HG02642 (cell line): ENCODE data around the gene JARID2.

ENCODE experiments used
- ATAC-seq: cut with Tn5 transposase; IDR thresholded peaks from one replicate; pipeline ENCODE4 v1.9.1; 2021; ENCODE audit warnings: mild to moderate bottlenecking; ENCODE audit not compliant: unreplicated experiment, poor library complexity

Gene JARID2

GRCh38 chr6:15246666-15247499, 1.0 kb downstream of the JARID2 start:
- ATAC-seq, result no peak

DNA sequence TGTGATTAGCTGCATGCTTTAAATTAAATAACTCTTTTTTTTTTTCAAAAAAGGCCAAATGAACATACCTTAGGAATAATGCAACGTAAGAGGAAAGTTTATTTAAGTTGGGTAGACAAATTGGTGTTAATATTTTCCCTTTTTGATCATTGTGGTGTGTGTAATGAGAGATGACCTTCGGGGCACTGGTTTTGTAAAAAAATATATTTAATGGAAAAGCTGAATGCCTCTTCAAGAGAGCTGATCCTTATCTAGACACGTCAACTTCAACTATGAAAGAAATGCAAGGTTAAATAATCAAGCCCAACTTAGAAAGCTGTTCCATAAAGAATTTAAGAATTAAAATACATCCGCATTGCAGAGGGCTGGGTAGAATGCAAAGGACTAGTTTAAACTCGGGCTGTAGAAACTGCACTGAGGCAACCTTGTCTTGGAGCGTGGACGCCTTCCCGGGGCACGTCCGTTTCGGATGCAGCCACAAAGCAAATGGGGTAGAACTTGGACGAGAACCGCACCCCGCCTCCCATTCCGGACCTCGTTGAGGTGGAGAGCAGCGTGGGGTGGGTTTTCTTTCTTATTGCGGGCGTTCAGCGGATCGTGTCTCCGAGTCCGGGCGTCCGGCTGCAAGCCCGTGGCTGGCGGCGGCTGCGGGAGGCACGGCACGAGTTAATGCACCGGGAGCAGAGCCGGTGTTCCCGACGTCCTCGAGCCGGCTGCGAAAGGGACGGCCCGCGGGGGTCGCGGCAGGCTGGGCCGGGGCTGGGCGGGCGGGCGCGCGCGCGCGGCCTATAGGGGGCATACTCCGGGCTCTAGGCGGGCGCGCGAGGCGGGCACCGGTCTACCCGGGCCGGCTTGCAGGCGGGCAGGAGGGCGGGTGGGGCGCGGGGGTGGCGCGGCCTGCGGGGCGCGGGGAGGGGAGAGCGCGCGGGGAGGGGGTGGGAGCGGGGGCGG, 1.9 kb downstream of the JARID2 start:
- ATAC-seq, result peak; percentile 13

DNA sequence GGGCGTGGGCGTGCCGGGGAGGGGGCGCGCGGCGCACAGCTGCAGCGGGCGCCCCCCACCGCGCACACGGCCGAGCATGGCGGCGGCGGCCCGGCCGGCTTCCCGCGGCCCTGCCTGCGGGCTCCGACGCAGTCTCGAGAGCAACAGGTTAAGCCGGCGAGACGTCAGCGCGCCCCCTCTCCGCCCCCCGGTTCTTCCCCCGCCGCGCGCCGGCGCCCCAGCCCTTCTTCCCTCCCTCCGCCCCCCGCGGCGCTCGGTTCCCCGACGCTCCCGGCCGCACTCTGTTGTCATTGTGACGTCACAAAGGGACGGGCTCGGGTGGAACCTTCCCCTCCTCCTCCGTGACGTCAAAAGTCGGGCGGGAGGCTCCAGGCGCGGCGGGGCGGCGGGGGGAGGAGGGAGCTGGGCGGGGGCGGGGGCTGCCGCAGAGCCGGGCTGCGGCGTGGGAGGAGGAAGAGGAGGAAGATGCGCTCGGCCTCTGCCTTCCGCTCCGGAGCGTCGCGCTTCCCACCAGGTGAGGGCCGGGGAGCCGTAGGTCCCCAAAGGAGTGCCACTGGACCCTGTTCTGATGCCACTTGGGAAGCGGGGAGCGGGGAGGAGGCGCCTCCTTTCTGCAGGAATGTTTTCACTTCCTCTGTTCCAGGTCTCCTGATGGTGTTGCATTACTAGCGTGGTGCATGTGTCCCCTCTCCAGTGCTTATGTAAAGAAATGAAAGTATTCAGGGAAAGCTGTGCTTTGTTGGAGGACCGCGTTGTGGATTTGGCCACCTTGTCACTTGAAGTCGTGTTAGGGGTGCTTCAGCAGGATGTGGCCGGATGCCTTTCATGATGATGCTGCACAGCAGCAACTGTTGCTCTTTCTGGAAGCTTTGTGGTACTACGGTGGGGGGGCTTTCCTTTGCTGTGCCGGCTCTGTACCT, 2.8 kb downstream of the JARID2 start:
- ATAC-seq, result peak; percentile 40

GRCh38 chr6:15249371-15250019, 3.6 kb downstream of the JARID2 start:
- ATAC-seq, result no peak

DNA sequence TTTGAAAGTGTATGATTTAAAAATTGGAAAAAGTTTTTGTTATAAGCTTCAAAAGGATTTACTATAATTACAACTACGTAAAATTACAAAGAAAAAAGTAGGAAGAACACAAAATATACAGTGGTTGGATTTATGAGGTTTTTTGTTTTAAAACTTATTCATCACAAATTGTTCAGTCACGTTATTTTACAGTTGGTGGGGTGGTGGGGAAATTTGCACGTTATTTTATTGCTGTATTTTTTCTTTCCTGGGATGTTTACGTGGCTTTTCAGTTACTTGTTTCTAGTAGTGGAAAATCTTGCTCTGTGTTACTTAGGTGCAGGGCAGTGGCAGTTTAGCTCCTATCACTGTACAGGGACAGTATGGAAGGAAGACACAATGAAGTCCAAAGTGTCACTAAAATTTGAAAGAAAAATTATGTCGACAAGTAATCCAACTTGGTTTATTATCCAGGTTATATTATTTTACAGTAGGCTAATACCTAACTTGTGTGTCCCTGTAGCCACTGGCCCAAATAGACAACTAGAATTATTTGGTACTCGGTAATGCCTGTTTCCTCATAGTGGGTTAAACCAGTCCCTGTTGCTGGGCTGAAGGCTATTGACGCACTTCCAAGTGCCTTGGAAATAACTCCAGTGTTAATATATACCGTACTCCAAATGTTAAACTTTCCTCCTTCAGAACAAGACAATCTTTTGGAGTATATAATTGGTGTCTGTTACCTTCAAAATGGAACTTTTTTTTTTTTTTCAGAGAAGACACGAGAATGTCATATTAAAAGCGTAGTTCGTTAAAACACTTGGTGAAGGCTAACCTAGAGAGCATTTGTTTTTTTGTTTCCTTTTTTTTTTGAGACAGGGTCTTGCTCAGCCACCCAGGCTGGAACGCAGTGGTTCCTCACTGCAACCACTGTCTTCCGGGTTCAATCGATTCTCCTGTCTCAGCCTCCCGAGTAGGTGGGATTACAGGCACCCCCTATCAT, 4.6 kb downstream of the JARID2 start:
- ATAC-seq, result no peak

DNA sequence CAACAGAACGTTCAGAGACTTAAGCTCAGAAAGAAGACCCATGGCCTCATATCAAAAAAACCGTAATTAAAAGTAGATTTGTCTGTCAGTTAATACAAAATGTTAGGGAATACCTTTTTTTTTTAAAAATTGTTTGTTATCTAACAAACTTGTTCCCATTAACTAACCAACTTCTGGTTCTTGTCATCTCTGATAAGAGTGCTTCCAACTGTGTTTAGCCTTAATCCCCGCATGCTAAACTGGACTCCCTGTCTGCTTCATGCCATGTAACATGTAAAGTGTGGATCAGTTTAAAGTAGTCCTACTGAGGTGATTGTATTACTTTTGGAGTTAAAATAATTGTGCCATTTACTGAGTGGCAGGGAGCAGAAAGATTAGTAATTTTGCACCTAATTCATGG, 6.3 kb downstream of the JARID2 start:
- no peak for ATAC-seq

- no peak for ATAC-seq
These were observed 7.5 kb downstream of the JARID2 start for GRCh38 chr6:15253203-15254022.

DNA sequence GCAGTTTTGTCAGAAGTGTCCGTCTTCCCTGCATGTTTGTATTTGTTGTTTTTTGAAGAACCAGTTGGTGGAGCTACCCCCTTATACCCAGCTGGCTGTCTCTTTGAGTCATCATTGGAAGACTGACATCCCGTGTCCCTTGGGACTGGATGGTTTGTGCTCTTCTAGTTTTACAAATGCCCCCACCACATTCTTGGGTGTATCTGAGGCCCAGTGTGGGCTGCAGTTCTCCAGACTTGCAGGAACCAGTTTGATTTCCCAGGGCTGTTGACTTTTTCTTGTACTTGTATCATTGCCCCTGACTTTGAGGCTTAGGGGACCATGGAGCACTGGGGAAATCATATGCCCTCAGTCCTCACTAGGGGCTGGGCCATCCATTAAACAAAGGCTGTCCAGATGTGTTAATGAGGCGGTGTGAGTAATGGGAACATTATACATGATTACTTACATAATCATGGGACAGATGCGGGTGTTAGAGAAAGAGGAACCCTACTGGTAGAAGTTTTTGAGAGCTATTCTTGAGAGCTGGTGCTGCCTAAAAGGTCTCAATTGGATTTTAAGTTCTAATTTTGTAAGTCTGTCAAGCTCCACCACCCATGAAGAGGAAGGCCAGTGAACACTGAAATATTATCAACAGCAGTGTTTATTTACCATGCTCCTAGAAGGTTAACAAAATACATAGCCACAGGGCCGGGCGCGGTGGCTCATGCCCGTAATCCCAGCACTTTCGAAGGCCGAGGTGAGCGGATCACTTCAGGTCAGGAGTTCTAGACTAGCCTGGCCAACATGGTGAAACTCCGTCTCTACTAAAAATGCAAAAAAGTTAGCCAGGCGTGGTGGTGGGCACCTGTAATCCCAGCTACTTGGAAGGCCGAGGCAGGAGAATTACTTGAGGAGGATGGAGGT, 8.5 kb downstream of the JARID2 start:
- ATAC-seq, result no peak

- peak; percentile 58 for ATAC-seq
These were observed 9.6 kb downstream of the JARID2 start for GRCh38 chr6:15255481-15255880.

DNA sequence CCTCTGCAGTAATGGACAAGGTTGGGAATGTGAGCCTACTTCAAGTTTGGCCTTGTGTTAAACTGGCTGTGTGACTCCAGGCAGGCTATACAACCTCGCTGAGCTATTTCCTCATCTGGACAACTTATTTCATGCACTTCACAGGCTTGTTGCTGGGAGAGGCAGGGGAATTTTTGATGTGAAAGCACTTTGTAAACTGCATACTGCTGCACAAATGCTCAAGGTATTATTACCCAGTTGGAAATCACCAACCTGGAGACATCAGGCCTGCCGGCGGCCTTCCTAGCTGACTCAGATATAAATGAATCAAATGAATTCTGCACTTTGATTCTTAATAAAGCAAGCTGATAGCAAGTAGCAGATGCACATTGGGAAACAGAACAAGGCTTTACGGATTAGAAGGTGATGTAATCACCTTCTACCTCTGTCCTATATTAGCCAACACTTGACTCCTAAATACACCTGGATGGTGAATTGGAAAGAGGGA, 10.1 kb downstream of the JARID2 start:
- peak; percentile 4 for ATAC-seq

DNA sequence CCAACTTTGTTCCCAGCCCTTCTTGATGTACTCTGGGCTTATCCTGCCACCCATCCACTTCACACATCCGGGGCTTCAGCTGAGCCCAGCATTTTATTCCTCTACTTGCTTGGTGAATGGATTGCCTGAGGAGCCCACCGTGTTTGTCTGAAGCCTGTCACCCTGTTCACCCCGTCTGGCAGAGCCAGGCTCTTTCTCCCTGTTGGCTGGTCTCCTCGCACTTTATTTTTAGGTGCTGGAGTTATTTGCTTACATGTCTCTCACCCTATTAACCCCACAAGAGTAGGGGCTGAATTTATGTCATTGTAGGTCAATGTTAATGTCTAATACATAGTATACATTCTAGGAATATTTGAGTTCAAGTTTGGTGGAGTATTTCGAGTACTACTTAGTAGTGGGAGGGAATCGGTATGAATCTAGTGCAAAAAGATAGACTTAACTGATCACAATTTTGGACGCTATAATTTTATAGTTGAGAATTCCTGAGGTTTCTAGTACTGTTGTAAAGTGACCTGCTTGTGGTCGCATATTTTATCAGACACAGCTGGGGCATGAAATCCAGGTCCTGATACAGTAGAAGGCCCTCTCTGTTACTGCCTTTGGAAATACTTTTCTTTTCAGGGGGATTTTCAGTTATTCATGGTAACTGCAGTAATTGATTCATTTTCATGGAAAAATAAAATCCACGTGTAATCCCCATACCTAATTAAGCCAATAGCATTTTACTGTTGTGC, 10.8 kb downstream of the JARID2 start:
- no peak for ATAC-seq

- no peak for ATAC-seq
These were observed 11.7 kb downstream of the JARID2 start for GRCh38 chr6:15257357-15258132.

- ATAC-seq, result no peak
These were observed 13.9 kb downstream of the JARID2 start for GRCh38 chr6:15259766-15260098.

- ATAC-seq, result no peak
These were observed 14.4 kb downstream of the JARID2 start for GRCh38 chr6:15260099-15260821.
